Measurements from ENCODE around the gene MOK. TPM values are rescaled to one million over a fixed set of nuclear protein-coding genes. Genes with fewer than 3 reads are reported as not detected.

Gene MOK
- total RNA-seq, 1 experiment from 2014 or later, result 2.8 TPM

- H3K14ac ChIP-seq (ENCODE audit: insufficient read depth, low read length), result no peak overlapping the region
- H3K79me2 ChIP-seq (ENCODE audit: insufficient read depth, low read length), result no peaks in the 10 kb centered on the region
- no peaks in the 10 kb centered on the region for H3K27me3 ChIP-seq (ENCODE audit: insufficient read depth, low read length)
- H3K18ac ChIP-seq (ENCODE audit: insufficient read length, low read depth, low read length), result no peak overlapping the region
- H3K9ac ChIP-seq (ENCODE audit: extremely low read depth, insufficient read length, low read length), result no peak overlapping the region
- H4K8ac ChIP-seq (replicated peaks; ENCODE audit: insufficient read length, low read depth, low read length), result no peak overlapping the region
- H3K27ac ChIP-seq (ENCODE audit: insufficient read length, low read depth, low read length), result no peak overlapping the region
- H3T11ph ChIP-seq (ENCODE audit: low read length), result no peak overlapping the region
- no peaks in the 10 kb centered on the region for H3K9me3 ChIP-seq (ENCODE audit: control insufficient read depth, low read depth, low read length)
- Mint-ChIP-seq H3K9me3 (no peaks in the 10 kb centered on the region), H3K4me1 (0 out of 4 replicates have a peak, but pooled peaks cover 0 to 5% of the 10 kb centered on the region in 2 experiments), H3K36me3 (ENCODE audit: insufficient read depth in 1 of 3, low read depth in 3 of 3) (peaks cover 3 to 11% (median 5%) of the 10 kb centered on the region in 3 experiments), H3K27ac (peak overlapping the region in 2 of 3 experiments; percentile 49 to 67; a peak in 1 of 7 replicates), H3K4me3 (no peak overlapping the region), H3K27me3 (ENCODE audit: low read depth) (no peaks in the 10 kb centered on the region; the same call in 1 of the 2 replicates)
- DNase-seq, result no peak
- no peak overlapping the region for H4K91ac ChIP-seq (ENCODE audit: insufficient read length, low read depth, low read length)
- H4K20me1 ChIP-seq (ENCODE audit: control insufficient read depth, insufficient read depth, insufficient read length), result no peaks in the 10 kb centered on the region
- no peak overlapping the region for H4K5ac ChIP-seq (ENCODE audit: insufficient read length, low read depth, low read length)
- no peak overlapping the region for H2BK5ac ChIP-seq (ENCODE audit: insufficient read length, low read length)
- H3K79me1 ChIP-seq (ENCODE audit: insufficient read depth, low read depth, low read length, poor library complexity, severe bottlenecking), result no peaks in the 10 kb centered on the region
- no peaks in the 10 kb centered on the region for H3K4me1 ChIP-seq (ENCODE audit: insufficient read depth, low read length)
- no peak overlapping the region for H2BK120ac ChIP-seq (ENCODE audit: low read depth, low read length, poor library complexity, severe bottlenecking)
- no peak overlapping the region for H3K23ac ChIP-seq (ENCODE audit: insufficient read length, low read depth, low read length)
- H3K4ac ChIP-seq (ENCODE audit: low read depth, low read length), result no peak overlapping the region
- H2BK20ac ChIP-seq (ENCODE audit: low read depth, low read length, poor library complexity, severe bottlenecking), result no peak overlapping the region
- no peak overlapping the region for H2BK15ac ChIP-seq (ENCODE audit: low read depth, low read length)
- no peak overlapping the region for H3K56ac ChIP-seq (ENCODE audit: insufficient read length, low read depth, low read length)
- WGBS (ENCODE audit: extremely low coverage, insufficient read length, low lambda C conversion rate), result no CpG with 5 or more reads among the region's 28 CpGs
- H3K23me2 ChIP-seq (ENCODE audit: insufficient read length, low read depth, low read length, poor library complexity, severe bottlenecking), result no peaks in the 10 kb centered on the region
- no peak overlapping the region for H2AFZ ChIP-seq (ENCODE audit: low read length)
- H3K4me2 ChIP-seq (ENCODE audit: insufficient read depth, insufficient read length, low read length), result no peak overlapping the region
- H2AK5ac ChIP-seq (ENCODE audit: insufficient read length, low read length), result no peak overlapping the region
- no peak for TF ChIP-seq CTCF (conservative IDR thresholded peaks at IDR 0.05)
- H2BK12ac ChIP-seq (ENCODE audit: insufficient read length, low read depth, low read length), result no peak overlapping the region
Observed at GRCh38 chr14:102227184-102227964, 77.6 kb downstream of the MOK start.

Measured in H9 (cell line).